ENCODE results near the gene ZFHX3. TPM values are rescaled to one million over a fixed set of nuclear protein-coding genes. Genes with fewer than 3 reads are reported as not detected.

The ZFHX3 gene
- total and polyA plus RNA-seq, 2 of the 8 experiments (the other 6 are each of a cell fraction or from before 2014, with no cell fraction given): 0.08 to 0.99 TPM

DNA sequence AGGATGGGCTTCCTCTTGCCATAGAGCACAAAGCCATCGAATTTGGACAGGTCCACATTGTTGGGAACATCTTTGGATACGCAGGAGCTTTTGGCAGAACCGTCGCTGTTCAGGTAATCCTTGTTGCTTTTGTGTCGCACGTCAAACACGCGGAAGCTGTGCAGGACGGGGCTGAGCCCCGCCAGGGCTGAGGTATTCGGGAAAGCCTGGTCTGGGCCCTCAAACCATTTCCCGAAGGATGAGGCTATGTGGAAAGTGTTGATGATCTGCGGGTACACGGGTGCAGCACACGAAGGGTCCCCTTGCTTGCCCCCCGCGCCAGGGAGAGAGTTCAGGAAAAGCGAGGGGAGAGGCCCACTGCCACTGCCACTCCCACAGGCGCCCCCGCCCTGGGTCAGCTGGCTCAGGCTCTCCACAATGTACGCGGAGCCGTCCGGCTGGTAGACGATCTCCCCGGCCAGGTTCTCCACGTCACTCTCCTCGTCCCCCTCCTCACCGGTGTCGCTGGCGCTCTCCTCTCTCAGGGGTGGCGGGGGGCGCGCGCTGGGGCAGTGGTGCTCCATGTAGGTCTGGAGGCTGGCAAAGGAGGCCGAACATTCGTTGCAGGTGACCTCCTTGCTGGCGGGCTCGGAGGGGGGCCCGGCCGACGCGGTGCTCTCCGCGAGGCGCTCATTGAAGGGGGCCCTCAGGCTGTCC, 88.5 kb downstream of the ZFHX3 start (continued):
- TF ChIP-seq, protein P1, sequence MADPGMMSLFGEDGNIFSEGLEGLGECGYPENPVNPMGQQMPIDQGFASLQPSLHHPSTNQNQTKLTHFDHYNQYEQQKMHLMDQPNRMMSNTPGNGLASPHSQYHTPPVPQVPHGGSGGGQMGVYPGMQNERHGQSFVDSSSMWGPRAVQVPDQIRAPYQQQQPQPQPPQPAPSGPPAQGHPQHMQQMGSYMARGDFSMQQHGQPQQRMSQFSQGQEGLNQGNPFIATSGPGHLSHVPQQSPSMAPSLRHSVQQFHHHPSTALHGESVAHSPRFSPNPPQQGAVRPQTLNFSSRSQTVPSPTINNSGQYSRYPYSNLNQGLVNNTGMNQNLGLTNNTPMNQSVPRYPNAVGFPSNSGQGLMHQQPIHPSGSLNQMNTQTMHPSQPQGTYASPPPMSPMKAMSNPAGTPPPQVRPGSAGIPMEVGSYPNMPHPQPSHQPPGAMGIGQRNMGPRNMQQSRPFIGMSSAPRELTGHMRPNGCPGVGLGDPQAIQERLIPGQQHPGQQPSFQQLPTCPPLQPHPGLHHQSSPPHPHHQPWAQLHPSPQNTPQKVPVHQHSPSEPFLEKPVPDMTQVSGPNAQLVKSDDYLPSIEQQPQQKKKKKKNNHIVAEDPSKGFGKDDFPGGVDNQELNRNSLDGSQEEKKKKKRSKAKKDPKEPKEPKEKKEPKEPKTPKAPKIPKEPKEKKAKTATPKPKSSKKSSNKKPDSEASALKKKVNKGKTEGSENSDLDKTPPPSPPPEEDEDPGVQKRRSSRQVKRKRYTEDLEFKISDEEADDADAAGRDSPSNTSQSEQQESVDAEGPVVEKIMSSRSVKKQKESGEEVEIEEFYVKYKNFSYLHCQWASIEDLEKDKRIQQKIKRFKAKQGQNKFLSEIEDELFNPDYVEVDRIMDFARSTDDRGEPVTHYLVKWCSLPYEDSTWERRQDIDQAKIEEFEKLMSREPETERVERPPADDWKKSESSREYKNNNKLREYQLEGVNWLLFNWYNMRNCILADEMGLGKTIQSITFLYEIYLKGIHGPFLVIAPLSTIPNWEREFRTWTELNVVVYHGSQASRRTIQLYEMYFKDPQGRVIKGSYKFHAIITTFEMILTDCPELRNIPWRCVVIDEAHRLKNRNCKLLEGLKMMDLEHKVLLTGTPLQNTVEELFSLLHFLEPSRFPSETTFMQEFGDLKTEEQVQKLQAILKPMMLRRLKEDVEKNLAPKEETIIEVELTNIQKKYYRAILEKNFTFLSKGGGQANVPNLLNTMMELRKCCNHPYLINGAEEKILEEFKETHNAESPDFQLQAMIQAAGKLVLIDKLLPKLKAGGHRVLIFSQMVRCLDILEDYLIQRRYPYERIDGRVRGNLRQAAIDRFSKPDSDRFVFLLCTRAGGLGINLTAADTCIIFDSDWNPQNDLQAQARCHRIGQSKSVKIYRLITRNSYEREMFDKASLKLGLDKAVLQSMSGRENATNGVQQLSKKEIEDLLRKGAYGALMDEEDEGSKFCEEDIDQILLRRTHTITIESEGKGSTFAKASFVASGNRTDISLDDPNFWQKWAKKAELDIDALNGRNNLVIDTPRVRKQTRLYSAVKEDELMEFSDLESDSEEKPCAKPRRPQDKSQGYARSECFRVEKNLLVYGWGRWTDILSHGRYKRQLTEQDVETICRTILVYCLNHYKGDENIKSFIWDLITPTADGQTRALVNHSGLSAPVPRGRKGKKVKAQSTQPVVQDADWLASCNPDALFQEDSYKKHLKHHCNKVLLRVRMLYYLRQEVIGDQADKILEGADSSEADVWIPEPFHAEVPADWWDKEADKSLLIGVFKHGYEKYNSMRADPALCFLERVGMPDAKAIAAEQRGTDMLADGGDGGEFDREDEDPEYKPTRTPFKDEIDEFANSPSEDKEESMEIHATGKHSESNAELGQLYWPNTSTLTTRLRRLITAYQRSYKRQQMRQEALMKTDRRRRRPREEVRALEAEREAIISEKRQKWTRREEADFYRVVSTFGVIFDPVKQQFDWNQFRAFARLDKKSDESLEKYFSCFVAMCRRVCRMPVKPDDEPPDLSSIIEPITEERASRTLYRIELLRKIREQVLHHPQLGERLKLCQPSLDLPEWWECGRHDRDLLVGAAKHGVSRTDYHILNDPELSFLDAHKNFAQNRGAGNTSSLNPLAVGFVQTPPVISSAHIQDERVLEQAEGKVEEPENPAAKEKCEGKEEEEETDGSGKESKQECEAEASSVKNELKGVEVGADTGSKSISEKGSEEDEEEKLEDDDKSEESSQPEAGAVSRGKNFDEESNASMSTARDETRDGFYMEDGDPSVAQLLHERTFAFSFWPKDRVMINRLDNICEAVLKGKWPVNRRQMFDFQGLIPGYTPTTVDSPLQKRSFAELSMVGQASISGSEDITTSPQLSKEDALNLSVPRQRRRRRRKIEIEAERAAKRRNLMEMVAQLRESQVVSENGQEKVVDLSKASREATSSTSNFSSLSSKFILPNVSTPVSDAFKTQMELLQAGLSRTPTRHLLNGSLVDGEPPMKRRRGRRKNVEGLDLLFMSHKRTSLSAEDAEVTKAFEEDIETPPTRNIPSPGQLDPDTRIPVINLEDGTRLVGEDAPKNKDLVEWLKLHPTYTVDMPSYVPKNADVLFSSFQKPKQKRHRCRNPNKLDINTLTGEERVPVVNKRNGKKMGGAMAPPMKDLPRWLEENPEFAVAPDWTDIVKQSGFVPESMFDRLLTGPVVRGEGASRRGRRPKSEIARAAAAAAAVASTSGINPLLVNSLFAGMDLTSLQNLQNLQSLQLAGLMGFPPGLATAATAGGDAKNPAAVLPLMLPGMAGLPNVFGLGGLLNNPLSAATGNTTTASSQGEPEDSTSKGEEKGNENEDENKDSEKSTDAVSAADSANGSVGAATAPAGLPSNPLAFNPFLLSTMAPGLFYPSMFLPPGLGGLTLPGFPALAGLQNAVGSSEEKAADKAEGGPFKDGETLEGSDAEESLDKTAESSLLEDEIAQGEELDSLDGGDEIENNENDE (IDR thresholded peaks at IDR 0.05; ENCODE audit: insufficient replicate concordance, low read length): no peak
- TF ChIP-seq SP2 (IDR thresholded peaks at IDR 0.05; ENCODE audit: low read length): no peak
- TF ChIP-seq, protein P2, sequence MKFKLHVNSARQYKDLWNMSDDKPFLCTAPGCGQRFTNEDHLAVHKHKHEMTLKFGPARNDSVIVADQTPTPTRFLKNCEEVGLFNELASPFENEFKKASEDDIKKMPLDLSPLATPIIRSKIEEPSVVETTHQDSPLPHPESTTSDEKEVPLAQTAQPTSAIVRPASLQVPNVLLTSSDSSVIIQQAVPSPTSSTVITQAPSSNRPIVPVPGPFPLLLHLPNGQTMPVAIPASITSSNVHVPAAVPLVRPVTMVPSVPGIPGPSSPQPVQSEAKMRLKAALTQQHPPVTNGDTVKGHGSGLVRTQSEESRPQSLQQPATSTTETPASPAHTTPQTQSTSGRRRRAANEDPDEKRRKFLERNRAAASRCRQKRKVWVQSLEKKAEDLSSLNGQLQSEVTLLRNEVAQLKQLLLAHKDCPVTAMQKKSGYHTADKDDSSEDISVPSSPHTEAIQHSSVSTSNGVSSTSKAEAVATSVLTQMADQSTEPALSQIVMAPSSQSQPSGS (IDR thresholded peaks at IDR 0.05; ENCODE audit: low read length): no peak
- TF ChIP-seq SP1 (IDR thresholded peaks at IDR 0.05; ENCODE audit: low read depth, low read length): no peak
- TF ChIP-seq RAD21 (IDR thresholded peaks at IDR 0.05 in 1 of 2, conservative IDR thresholded peaks at IDR 0.05 in 1 of 2; ENCODE audit: low read depth in 2 of 2, low read length in 2 of 2): no peak
- TF ChIP-seq CHD1 (IDR thresholded peaks at IDR 0.05; ENCODE audit: low read depth, low read length): no peak
- no peak for TF ChIP-seq NRF1 (IDR thresholded peaks at IDR 0.05; ENCODE audit: low read depth, low read length)
- TF ChIP-seq GTF2F1 (IDR thresholded peaks at IDR 0.05; ENCODE audit: borderline replicate concordance, low read depth, low read length): no peak
- TF ChIP-seq RXRA (IDR thresholded peaks at IDR 0.05; ENCODE audit: insufficient read depth, low read depth, low read length): no peak
